AG04449 (cell line): ENCODE data around the gene DSTYK.

ENCODE experiments used
- CTCF ChIA-PET: fragments of 350-600 bp; formaldehyde crosslinking; extraction: SDS; loops from one replicate; lab custom pipeline; 2021; ENCODE audit warnings: antibody characterized with exemption; lab: Yijun Ruan, JAX
- POLR2A ChIA-PET: fragments of 400-600, 350-600 bp; formaldehyde crosslinking; extraction: SDS; loops from one replicate; lab custom pipeline; 2020; ENCODE audit warnings: antibody characterized with exemption, inconsistent platforms; lab: Yijun Ruan, JAX
- DNase-seq: peaks from one replicate; pipeline ENCODE4 v3.0.0-alpha.2; 2010; ENCODE audit warnings: low read depth, low spot score
- H3K4me3 ChIP-seq: 2 replicates; pipeline ENCODE4 v1.5.1; 2011; ENCODE audit warnings: low read depth, mild to moderate bottlenecking, control low read depth, low read length
- CTCF ChIP-seq: IDR thresholded peaks from one replicate; pipeline ENCODE4 v1.5.1; 2011; ENCODE audit warnings: mild to moderate bottlenecking, moderate library complexity, low read length, control low read depth, inconsistent platforms; ENCODE audit not compliant: insufficient read depth; ENCODE audit errors: missing control alignments

The DSTYK gene

DNA sequence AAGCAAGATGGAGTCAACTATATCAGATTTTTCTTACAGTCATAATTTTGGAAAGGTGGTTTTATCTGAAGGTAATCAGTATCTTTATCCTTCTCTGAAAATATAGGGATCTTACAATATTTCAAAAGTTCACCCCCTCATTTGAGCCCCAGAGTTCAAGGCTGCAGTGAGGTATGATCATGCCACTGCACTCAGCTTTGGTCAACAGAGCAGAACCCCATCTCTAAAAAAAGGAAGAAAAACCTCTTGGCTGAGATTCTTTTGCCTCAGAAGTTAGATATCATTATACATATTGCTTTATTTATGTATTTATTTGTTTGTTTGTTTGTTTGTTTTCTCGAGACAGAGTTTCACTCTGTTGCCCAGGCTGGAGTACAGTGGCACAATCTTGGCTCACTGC lies 78.2 kb downstream of the DSTYK start:
- no peak overlapping the region for H3K4me3 ChIP-seq
- no peak for DNase-seq
- TF ChIP-seq CTCF = no peak
- POLR2A ChIA-PET = no interaction called here
- CTCF ChIA-PET = interaction anchor here (0.6 to 16.9 kb wide), 4 partner anchors 10 to 147 kb away, joined by 3 to 239 read pairs (median 7); no protein-coding TSS in a partner anchor

- CTCF ChIA-PET = interaction anchor here (1.3 to 16.9 kb wide), 3 partner anchors 13 to 125 kb away, joined by 4 to 239 read pairs (median 5); no protein-coding TSS in a partner anchor
- no peak for DNase-seq
- no peak overlapping the region for H3K4me3 ChIP-seq
- no peak for TF ChIP-seq CTCF
- POLR2A ChIA-PET = no interaction called here
Observed at GRCh38 chr1:205129447-205130029, 82.0 kb downstream of the DSTYK start.

DNA sequence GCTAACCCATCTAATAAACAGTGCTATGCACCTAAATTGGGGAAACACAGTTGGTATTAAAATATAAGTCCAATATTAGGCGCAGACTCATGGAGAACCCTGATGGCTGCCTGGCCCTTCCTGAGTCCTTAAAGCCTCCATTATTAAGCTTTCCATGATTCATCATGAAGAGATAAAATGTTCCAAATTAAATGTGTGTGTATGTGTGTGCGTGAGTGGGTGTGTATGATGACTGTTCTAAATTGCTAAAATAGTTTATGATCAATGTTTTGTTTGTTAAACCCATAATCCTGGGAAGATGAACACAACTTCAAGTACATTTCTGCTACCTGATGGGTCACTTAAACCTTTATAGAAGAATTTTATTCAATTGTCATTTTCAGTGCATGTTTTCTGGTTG lies 83.5 kb downstream of the DSTYK start:
- TF ChIP-seq CTCF = no peak
- DNase-seq = no peak
- no peak overlapping the region for H3K4me3 ChIP-seq
- CTCF ChIA-PET = interaction anchor here (1.3 to 16.9 kb wide), 3 partner anchors 15 to 126 kb away, joined by 4 to 239 read pairs (median 5); no protein-coding TSS in a partner anchor
- POLR2A ChIA-PET = no interaction called here

- DNase-seq = no peak
- no peak for TF ChIP-seq CTCF
- CTCF ChIA-PET = interaction anchor here (1.8 to 16.9 kb wide), 2 partner anchors 15 to 66 kb away, joined by 5 to 239 read pairs; no protein-coding TSS in a partner anchor
- H3K4me3 ChIP-seq = no peak overlapping the region
- POLR2A ChIA-PET = no interaction called here
Observed at GRCh38 chr1:205127646-205128045, 83.9 kb downstream of the DSTYK start.

GRCh38 chr1:205124726-205125125 lies 86.8 kb downstream of the DSTYK start:
- POLR2A ChIA-PET = no interaction called here
- DNase-seq = no peak
- CTCF ChIA-PET = interaction anchor here (2.2 to 16.9 kb wide), 2 partner anchors 18 to 131 kb away, joined by 10 to 239 read pairs; no protein-coding TSS in a partner anchor

More at GRCh38 chr1:205124726-205125125, 86.8 kb downstream of the DSTYK start:
- no peak for TF ChIP-seq CTCF
- H3K4me3 ChIP-seq = no peak overlapping the region
